WTC11 (cell line): Measurements from ENCODE around the gene HAP1. TPM values are rescaled to one million over a fixed set of nuclear protein-coding genes. Genes with fewer than 3 reads are reported as not detected.

ENCODE experiments used
- AFF4 ChIP-seq: sonication (generic); formaldehyde crosslinking; IDR thresholded peaks from 2 replicates; pipeline ENCODE4 v1.8.1; 2023; ENCODE audit warnings: mild to moderate bottlenecking, missing genetic modification reagents, borderline replicate concordance
- FOXP1 ChIP-seq: sonication (generic); formaldehyde crosslinking; IDR thresholded peaks from 2 replicates; pipeline ENCODE4 v1.8.0; 2022; ENCODE audit warnings: missing genetic modification reagents, mild to moderate bottlenecking, moderate library complexity, borderline replicate concordance
- GTF2I ChIP-seq: fragments of 250-450 bp; sonication (Bioruptor Pico); conservative IDR thresholded peaks from 2 replicates; pipeline ENCODE4 v1.4.0; 2021; ENCODE audit warnings: mild to moderate bottlenecking
- JAZF1 ChIP-seq: fragments of 250-450 bp; sonication (Bioruptor Pico); IDR thresholded peaks from 2 replicates; pipeline ENCODE4 v1.9.0; 2021; ENCODE audit warnings: moderate library complexity, mild to moderate bottlenecking, inconsistent platforms
- KAT7 ChIP-seq: sonication (generic); formaldehyde crosslinking; IDR thresholded peaks from 2 replicates; pipeline ENCODE4 v1.8.1; 2023; ENCODE audit warnings: missing genetic modification reagents, mild to moderate bottlenecking, borderline replicate concordance
- MXD4 ChIP-seq: fragments of 250-450 bp; sonication (Bioruptor Pico); IDR thresholded peaks from 2 replicates; pipeline ENCODE4 v1.8.0; 2021; ENCODE audit warnings: mild to moderate bottlenecking, moderate library complexity, borderline replicate concordance
- NR2C2 ChIP-seq: sonication (generic); formaldehyde crosslinking; IDR thresholded peaks from 2 replicates; pipeline ENCODE4 v1.8.0; 2022; ENCODE audit warnings: mild to moderate bottlenecking, missing genetic modification reagents
- OVOL2 ChIP-seq: fragments of 250-450 bp; sonication (Bioruptor Pico); IDR thresholded peaks from 2 replicates; pipeline ENCODE4 v1.9.0; 2021; ENCODE audit warnings: mild to moderate bottlenecking, borderline replicate concordance
- PREB ChIP-seq: sonication (generic); formaldehyde crosslinking; IDR thresholded peaks from 2 replicates; pipeline ENCODE4 v1.8.1; 2022; ENCODE audit warnings: mild to moderate bottlenecking, missing genetic modification reagents, moderate library complexity, borderline replicate concordance
- RELA ChIP-seq: sonication (generic); formaldehyde crosslinking; IDR thresholded peaks from 2 replicates; pipeline ENCODE4 v1.8.1; 2022; ENCODE audit warnings: missing genetic modification reagents, mild to moderate bottlenecking, borderline replicate concordance
- RORB ChIP-seq: fragments of 250-450 bp; sonication (Bioruptor Pico); IDR thresholded peaks from 2 replicates; pipeline ENCODE4 v1.9.0; 2021; ENCODE audit warnings: mild to moderate bottlenecking
- SMAD4 ChIP-seq: sonication (generic); formaldehyde crosslinking; IDR thresholded peaks from 2 replicates; pipeline ENCODE4 v1.8.0; 2022; ENCODE audit warnings: mild to moderate bottlenecking, missing genetic modification reagents
- STAT6 ChIP-seq: sonication (generic); formaldehyde crosslinking; conservative IDR thresholded peaks from 2 replicates; pipeline ENCODE4 v1.8.1; 2023; ENCODE audit warnings: mild to moderate bottlenecking, low read depth, missing genetic modification reagents, moderate library complexity
- TEAD4 ChIP-seq: sonication (generic); formaldehyde crosslinking; IDR thresholded peaks from 2 replicates; pipeline ENCODE4 v1.8.0; 2022; ENCODE audit warnings: mild to moderate bottlenecking, missing genetic modification reagents
- USF1 ChIP-seq: sonication (generic); formaldehyde crosslinking; IDR thresholded peaks from 2 replicates; pipeline ENCODE4 v1.8.0; 2022; ENCODE audit warnings: mild to moderate bottlenecking, missing genetic modification reagents
- ZBTB21 ChIP-seq: sonication (generic); formaldehyde crosslinking; IDR thresholded peaks from 2 replicates; pipeline ENCODE4 v1.8.1; 2023; ENCODE audit warnings: mild to moderate bottlenecking, missing genetic modification reagents, borderline replicate concordance
- ZNF281 ChIP-seq: sonication (generic); formaldehyde crosslinking; IDR thresholded peaks from 2 replicates; pipeline ENCODE4 v1.8.0; 2023; ENCODE audit warnings: mild to moderate bottlenecking, missing genetic modification reagents
- total RNA-seq: library from RNA; stranded (reverse); gene quantifications from 3 replicates; pipeline ENCODE4 v1.2.3, GENCODE V29; 2021
- TF ChIP-seq, protein P1 (sequence below): sonication (generic); formaldehyde crosslinking; IDR thresholded peaks from 2 replicates; pipeline ENCODE4 v1.8.0; 2023; ENCODE audit warnings: missing genetic modification reagents, mild to moderate bottlenecking, borderline replicate concordance
- TF ChIP-seq, protein P2 (sequence below): sonication (generic); formaldehyde crosslinking; conservative IDR thresholded peaks from 2 replicates; pipeline ENCODE4 v1.8.1; 2022; ENCODE audit warnings: mild to moderate bottlenecking, missing genetic modification reagents

The HAP1 gene
- total RNA-seq, 1 experiment from 2014 or later: 4.4 TPM

DNA sequence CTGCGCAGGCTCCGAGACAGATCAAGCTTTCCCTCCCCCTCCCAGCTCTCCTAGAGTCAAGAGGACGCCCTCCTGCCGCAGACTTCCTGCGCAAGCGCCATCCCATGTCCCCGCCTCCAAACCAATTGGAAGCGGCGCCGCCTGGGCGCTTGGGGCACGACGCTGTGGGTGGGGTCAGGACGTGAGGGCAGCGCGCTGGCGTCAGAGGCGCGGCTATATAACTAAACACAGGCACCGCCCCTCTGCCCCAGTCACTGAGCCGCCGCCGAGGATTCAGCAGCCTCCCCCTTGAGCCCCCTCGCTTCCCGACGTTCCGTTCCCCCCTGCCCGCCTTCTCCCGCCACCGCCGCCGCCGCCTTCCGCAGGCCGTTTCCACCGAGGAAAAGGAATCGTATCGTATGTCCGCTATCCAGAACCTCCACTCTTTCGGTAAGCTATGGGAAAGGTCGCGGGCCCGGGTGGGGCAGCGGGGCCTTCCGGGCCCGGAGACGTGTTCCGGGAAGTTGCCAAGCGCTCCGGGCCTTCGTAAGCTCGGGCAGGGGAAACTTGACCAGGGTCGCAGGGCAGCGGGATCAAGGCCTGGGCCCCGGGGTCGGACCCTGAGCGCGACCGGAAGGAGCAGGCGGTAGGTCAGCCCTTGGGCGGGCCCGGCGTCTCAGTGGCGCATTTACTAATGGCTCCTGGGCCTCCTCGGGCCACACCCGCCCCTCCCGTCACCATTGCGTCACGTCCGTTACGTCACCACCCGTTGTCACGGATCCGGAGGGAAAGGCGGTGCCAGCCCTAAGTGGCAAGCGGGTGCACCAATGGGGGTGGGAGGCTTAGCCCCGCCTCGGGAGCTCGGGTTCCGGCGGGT lies 45.6 kb downstream of the HAP1 start, which contains the start of gene EIF1 (continued):
- TF ChIP-seq GTF2I (CRISPR knock-in tag) (no peak), KAT7 (0 out of 2 replicates have a peak, but pooled peaks have one; percentile 65), TEAD4 (CRISPR knock-in tag) (0 out of 2 replicates have a peak, but pooled peaks have one; percentile 58), RELA (CRISPR knock-in tag) (peak; percentile 53; the same call in 1 of the 2 replicates), AFF4 (CRISPR knock-in tag) (peak; percentile 97), STAT6 (CRISPR knock-in tag) (no peak), RORB (CRISPR knock-in tag) (peak; percentile 89; the same call in 1 of the 2 replicates), PREB (CRISPR knock-in tag) (peak; percentile 91; the same call in 1 of the 2 replicates), SMAD4 (CRISPR knock-in tag) (peak; percentile 55; the same call in 1 of the 2 replicates), USF1 (CRISPR knock-in tag) (no peak), ZBTB21 (peak; percentile 94), OVOL2 (no peak; the same call in 1 of the 2 replicates), NR2C2 (CRISPR knock-in tag) (peak; percentile 44; the same call in 1 of the 2 replicates), FOXP1 (CRISPR knock-in tag) (peak; percentile 79; the same call in 1 of the 2 replicates), ZNF281 (peak; percentile 58; the same call in 1 of the 2 replicates), MXD4 (CRISPR knock-in tag) (no peak), JAZF1 (CRISPR knock-in tag) (no peak)
- TF ChIP-seq, protein P1, sequence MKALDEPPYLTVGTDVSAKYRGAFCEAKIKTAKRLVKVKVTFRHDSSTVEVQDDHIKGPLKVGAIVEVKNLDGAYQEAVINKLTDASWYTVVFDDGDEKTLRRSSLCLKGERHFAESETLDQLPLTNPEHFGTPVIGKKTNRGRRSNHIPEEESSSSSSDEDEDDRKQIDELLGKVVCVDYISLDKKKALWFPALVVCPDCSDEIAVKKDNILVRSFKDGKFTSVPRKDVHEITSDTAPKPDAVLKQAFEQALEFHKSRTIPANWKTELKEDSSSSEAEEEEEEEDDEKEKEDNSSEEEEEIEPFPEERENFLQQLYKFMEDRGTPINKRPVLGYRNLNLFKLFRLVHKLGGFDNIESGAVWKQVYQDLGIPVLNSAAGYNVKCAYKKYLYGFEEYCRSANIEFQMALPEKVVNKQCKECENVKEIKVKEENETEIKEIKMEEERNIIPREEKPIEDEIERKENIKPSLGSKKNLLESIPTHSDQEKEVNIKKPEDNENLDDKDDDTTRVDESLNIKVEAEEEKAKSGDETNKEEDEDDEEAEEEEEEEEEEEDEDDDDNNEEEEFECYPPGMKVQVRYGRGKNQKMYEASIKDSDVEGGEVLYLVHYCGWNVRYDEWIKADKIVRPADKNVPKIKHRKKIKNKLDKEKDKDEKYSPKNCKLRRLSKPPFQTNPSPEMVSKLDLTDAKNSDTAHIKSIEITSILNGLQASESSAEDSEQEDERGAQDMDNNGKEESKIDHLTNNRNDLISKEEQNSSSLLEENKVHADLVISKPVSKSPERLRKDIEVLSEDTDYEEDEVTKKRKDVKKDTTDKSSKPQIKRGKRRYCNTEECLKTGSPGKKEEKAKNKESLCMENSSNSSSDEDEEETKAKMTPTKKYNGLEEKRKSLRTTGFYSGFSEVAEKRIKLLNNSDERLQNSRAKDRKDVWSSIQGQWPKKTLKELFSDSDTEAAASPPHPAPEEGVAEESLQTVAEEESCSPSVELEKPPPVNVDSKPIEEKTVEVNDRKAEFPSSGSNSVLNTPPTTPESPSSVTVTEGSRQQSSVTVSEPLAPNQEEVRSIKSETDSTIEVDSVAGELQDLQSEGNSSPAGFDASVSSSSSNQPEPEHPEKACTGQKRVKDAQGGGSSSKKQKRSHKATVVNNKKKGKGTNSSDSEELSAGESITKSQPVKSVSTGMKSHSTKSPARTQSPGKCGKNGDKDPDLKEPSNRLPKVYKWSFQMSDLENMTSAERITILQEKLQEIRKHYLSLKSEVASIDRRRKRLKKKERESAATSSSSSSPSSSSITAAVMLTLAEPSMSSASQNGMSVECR (CRISPR knock-in tag): peak; percentile 63; the same call in 1 of the 2 replicates
- TF ChIP-seq, protein P2, sequence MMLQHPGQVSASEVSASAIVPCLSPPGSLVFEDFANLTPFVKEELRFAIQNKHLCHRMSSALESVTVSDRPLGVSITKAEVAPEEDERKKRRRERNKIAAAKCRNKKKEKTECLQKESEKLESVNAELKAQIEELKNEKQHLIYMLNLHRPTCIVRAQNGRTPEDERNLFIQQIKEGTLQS (CRISPR knock-in tag): peak; percentile 97
